HL-60/S4 (cell line): Measurements from ENCODE around the gene LARP4.
"Not testable (repeated sequence)": the region's sequence is repeated elsewhere in the genome, so short reads cannot be mapped to it uniquely, and the experiment has no call there.

Source experiments
- in situ Hi-C: fragments of 300-500 bp; cut with MboI; formaldehyde crosslinking; loops from 2 replicates; pipeline ENCODE4 v1.14.3; 2022; ENCODE audit warnings: low sequenced_read_pairs

The LARP4 gene

DNA sequence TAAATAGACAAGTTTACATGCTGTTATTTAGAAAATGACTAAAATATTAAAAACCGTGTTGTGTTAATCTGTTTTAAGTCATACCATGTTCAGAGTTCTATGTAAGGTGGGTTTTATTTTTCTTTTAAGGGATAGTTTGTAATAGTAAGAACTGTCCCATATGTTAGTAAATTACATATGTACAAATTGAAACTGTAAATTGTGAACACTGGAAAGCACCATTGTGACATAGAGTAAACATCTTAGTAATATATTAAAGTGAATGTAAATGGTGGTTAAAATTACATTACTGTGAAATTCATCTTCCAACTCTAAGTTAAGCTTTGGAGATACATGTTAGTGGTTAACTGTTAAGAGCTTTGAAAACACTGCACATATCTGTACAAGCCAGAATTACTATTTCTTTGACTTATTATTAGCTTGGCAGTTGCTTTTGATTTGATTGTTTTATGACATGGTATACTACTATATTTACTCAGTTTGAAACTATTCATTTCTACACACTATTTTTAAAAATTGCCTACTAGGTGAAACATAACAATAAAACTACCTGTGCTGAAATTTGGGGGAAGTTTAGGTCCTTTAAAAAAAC is 76.7 kb downstream of the LARP4 start:
- in situ Hi-C loops: no loop called here

DNA sequence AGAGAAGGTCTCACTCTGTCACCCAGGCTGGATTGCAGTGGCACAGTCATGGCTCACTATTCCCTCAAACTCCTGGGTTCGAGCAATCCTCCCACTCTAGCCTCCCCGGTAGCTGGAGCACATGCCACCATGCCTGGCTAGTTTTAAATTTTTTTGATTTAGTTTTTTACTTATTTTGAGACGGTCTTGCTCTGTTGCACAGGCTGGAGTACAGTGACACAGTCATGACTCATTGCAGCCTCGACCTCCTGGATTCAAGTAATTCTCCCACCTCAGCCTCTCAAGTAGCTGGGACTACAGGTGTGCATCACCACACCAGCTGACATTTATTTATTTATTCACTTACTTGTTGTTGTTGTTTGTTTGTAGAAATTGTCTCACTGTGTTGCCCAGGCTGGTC is 81.9 kb downstream of the LARP4 start:
- in situ Hi-C loops: no loop called here

GRCh38 chr12:50483488-50483887 is 82.8 kb downstream of the LARP4 start:
- in situ Hi-C loops: no loop called here

GRCh38 chr12:50488801-50489200 is 88.1 kb downstream of the LARP4 start:
- in situ Hi-C loops: no loop called here

DNA sequence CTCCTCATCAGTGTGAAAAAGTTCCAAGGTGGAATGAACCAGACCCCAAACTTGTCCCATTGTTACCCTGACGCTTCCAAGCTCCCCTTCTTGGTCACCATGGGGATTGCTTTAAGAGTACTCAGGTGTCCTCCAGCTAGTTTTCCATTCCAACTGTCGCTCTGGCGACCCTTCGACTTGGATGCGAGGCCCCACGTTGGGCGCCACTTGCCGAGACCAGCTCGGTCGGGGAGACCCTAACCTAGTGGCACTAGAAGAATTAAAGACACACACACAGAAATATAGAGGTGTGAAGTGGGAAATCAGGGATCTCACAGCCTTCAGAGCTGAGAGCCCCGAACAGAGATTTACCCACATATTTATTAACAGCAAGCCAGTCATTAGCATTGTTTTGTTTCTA is 97.4 kb downstream of the LARP4 start:
- in situ Hi-C loops: not testable (repeated sequence)

DNA sequence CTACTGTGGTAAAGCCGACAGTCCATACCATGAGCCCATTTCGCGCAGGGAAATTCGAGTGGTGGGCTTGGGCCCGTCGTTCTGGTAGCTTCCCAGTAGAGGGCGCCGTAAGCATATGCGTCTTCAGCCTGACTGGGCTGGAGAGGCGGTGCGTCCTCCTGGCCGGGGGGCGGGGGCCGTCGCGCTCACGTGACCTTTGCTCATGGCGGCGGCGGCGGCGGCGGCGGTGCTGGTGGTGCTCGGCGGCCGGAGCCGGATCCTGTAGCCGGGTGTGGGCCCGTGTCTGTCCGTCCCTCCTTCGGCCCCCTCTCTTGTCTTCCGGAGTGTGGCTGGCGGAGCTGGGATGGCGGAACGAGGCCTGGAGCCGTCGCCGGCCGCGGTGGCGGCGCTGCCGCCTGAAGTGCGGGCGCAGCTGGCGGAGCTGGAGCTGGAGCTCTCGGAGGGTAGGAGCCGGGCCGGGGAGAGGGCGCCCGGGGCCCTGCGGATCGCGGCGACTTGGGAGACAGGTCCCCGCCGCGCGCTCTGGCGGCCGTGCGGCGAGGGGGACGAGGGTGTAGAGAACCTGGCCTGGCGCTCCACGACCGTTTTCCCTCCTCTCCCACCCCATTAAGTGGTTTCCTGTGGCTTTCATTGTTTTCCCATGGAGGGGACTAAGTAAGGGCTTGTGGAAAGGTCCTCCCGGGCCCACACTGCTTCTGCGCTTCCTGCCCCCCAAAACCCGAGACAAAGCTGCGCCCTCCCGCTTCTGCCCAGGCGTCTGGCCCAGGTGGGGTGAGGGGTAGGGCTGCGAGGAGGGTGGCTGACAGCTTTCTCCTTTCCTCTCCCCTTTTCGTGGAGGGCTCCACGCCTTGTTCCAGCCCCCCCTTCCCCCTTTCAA is 104.4 kb downstream of the LARP4 start, which contains the start of gene DIP2B:
TSS of gene DIP2B (plus strand) at position 188 of the 877 bp plus-strand sequence. CDS start at position 344, 156 bp downstream.
- in situ Hi-C loops: loop anchor here (5.0 kb wide), 1 partner anchor 132 kb away; no protein-coding TSS in a partner anchor

DNA sequence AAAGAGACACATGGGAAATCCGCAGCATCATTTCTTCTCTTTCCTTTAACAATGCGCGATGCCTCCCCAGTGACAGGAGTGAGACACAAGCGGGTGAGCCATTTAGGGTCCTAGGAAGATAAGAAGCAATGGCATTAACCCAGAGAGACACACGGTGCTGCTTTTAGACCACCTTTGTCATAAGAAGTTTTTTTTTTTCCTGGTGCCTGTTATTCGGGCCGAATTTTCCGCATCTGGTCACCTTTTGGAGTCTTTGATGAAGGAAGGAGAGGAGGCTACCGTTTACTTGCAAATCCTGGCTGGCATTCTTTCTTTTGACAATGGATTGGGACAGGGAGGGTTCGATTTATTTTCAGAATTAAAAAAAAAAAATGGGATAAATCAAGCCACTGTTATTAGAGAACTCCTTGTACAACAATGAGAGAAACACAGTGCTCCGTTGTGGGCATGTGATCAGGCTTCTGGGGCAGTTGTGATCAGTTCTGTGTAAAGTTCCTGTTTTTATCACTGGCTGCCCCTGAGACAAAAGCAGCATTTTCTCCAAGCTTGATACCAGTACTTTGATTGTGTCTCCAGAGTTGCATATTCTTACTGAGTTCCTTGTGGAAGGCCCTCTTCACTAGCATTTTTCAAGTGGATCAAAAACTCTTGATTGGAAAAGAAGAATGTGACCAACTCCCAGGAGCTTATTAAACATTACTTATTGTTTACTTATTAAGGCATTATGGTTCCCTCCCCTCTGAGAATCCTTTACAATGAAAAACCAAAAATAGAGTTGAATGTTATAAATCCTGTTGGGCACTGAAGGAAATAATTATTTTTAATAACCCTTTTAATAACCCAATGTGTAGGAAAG is 105.2 kb downstream of the LARP4 start:
- in situ Hi-C loops: loop anchor here (5.0 kb wide), 1 partner anchor 131 kb away; no protein-coding TSS in a partner anchor

DNA sequence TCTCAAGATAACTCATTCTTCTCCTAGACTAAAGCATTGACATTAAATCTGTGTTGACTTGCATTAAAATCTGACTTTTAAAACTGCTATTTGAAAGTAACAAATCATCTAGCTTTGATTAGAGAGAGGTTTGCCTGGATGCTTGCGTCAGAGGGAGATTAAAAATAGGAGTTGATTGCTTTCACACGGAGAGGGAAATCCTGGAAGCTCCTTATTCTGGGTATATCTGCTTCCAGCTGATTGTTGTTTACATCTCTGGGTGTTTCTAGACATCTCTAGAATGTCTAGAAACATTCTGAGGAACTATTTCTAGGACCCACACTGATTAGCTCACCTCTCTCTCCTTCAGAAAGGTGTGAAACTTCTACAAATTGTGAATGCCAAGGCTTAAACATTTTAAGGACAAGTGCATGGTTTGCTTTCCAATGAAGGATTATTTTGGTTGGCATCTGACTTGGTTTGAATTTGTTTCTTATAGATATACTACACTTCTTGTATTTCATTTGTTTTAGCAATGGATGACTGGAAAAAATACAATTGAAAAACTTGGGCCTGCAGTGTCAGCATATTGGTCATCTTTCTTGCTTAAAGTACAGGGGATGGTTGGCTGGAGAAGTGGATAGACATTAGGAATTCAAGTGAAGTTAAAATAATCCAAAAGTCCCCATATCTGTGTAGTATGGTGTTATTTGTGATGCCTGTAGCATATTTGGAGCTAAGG is 106.2 kb downstream of the LARP4 start:
- in situ Hi-C loops: loop anchor here (5.0 kb wide), 1 partner anchor 130 kb away; no protein-coding TSS in a partner anchor

GRCh38 chr12:50507474-50507838 is 106.8 kb downstream of the LARP4 start:
- in situ Hi-C loops: loop anchor here (5.0 kb wide), 1 partner anchor 130 kb away; no protein-coding TSS in a partner anchor

- in situ Hi-C loops: loop anchor here (5.0 kb wide), 1 partner anchor 129 kb away; no protein-coding TSS in a partner anchor
Measured at GRCh38 chr12:50507930-50508329, 107.2 kb downstream of the LARP4 start.

GRCh38 chr12:50508414-50508813 is 107.7 kb downstream of the LARP4 start:
- in situ Hi-C loops: loop anchor here (5.0 kb wide), 1 partner anchor 129 kb away; no protein-coding TSS in a partner anchor

DNA sequence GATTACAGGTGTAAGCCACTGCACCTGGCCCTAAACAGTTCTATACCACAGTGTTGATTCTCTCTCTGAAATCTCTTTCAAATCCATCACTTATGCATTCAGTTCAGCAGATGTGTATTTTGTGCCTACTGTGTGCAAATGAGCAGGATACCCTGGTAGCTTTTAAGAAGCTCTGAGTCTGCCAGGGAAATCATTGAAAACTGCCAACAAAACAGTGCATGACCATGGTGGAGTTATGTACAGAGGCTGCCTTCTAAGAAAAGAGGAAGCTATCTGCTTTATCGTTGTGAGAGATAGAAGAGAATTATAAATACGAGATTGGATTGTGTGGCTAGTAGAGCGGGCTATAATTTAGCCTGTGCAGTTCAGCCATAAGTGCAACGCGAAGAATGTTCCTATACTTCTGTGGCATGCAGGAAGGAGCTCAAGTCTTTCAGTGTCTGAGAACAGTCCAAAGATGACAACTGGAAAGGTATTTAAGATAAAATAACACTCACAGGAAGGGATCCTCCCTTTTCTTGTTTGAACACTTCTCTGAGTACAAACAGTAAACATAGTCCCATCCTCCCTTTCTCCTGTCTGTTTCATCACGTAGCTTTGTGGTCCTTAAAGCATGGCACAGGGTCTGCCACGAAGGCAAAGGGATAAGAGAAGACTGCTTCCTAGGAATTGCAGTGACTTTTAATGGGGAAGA is 108.4 kb downstream of the LARP4 start:
- in situ Hi-C loops: loop anchor here (5.0 kb wide), 1 partner anchor 128 kb away; no protein-coding TSS in a partner anchor

DNA sequence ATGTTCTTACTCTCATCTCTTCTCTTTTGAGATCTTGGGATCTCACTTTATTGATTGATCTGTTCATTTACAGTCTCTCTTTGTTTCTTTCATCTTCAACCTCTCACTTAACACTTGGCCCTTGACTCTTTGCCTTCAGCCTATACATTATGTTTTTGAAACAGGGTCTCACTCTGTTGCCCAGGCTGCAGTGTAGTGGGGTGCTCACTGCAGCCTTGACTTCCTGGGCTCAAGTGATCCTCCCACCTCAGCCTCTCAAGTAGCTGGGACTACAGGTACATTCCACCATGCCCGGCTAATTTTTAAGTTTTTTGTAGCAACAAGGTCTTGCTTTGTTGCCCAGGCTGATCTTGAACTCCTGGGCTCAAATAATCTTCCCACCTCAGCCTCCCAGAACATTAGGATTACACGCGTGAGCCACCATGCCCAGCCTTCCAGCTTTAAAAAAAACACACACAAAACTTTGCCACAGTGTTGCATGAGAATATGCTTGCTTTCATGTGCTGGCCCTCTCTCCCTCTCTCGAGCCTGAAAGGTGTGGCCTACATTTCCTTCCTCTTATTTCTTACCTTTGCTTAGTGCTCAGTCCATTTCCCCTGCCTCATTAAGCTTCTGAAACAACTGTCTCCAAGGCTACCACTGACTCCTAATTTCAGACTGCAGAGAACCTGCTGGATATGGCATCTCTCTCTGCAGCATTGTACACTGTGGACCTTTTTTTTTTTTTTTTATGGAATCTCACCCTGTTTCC is 114.0 kb downstream of the LARP4 start:
- in situ Hi-C loops: no loop called here

DNA sequence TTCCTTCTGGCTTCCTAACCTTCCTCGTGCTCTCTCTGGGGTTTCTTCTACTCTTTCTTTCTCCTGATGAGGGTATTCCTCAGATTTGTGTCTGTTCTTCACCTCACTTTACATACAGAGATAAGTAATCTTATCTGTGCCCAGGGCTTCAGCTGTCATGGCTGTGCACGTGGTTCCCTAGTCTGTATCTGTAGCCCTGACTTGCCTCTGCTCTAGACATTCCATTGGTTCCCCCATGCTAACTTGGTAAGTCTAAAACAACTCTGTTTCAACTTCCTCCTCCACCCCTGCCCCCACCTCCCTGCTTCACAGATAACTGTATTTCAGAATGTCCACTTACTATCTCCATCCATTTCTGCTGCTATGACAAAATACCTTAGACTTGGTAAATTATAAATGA is 114.9 kb downstream of the LARP4 start:
- in situ Hi-C loops: no loop called here

DNA sequence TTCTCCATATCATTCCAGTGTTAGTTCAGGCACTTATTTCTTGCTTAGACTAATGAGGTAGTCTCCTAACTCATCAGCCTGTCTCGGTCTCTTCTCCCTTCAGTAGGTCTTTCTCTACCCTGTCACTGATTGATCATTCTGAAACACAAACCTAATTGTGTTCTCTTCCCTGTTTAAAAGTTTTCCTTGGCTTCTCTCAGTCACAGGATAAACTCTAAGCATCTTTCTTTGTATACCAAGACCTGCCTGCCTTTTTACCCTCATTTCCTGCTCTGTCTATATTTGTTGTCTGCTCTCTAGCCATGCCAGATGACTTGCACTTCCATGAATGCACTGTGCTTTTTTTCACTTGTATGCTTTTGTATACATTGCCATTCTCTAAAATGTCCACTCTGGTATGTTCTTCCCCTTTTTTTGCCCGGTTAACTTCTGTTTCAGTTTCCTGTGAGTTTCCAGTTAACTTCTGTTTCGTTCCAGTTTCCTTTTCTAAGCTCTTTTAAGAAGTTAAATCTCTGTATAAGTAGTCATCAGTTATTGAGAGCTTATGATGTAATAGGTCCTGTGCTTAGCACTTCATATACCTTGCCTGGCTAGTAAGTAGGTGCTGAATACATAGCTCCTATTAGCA is 116.8 kb downstream of the LARP4 start:
- in situ Hi-C loops: no loop called here

- in situ Hi-C loops: no loop called here
Measured at GRCh38 chr12:50518090-50518489, 117.4 kb downstream of the LARP4 start.

DNA sequence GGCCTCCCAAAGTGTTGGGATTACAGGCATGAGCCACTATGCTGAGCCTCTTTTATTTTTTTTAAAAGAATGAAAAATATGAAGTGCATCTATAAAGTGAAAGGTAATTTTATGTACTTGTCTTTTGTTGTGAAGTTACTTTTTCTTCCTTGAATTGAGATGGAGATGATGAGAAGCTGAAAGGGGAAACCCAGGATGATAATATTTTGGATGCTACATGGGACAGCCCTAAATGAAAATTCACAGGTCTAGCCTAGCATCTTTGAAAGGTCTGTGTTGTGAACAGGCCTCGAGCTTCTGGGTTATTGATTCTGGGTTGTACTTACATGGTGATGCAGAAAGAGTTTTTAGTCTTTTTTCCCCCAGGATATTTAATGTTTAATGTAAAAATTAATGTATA is 118.7 kb downstream of the LARP4 start:
- in situ Hi-C loops: no loop called here

DNA sequence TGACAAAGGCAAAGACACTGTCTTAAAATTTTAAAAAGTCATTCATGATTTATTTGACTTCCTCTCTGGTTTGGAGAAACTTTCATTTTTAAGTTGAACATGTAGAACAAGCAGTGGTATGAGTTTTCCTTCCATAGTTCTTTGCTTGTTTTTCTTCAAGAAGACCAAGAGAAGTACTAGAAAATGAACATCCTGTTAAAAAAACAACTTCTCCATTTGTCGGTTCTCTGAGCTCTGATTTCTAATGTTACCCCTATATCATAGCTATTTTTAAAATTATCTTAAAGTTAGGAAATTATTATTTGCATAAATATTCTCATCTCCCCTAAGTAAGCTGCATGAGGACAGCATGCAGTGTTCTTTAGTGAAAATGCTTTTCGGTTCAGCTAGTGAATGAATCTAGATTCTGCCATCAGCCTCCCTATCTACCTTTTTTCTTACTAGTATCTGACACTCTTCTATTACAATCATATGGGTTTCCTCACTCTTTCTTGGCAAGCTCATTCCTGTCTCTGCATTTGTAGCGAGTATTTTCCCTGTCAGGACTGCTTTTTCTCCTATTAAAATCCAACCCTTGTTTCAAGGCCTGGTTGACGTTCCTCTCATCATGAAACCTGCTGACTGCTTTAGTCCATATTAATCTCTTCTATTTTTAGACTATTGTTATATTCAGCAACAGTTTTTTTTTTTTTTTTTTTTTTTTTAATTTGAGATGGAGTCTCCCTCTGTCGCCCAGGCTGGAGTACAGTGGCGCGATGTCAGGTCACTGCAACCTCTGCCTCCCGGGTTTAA is 119.9 kb downstream of the LARP4 start:
- in situ Hi-C loops: no loop called here
